GM06990 (cell line): ENCODE results near the gene SASH1.
"Not testable (repeated sequence)": the region's sequence is repeated elsewhere in the genome, so short reads cannot be mapped to it uniquely, and the experiment has no call there.

ENCODE experiments used
- DNase-seq: peaks from one replicate; pipeline ENCODE4 v3.0.0-alpha.2; 2011; ENCODE audit not compliant: insufficient read length; ENCODE audit errors: extremely low read depth
- H3K27me3 ChIP-seq: replicated peaks from 2 replicates; pipeline ENCODE4 v1.6.0; 2011; ENCODE audit warnings: low read length; ENCODE audit not compliant: control insufficient read depth, insufficient read depth
- H3K36me3 ChIP-seq: 2 replicates; pipeline ENCODE4 v1.5.1; 2011; ENCODE audit warnings: low read length; ENCODE audit not compliant: control insufficient read depth, insufficient read depth
- H3K4me3 ChIP-seq: replicated peaks from 2 replicates; pipeline ENCODE4 v1.5.1; 2011; ENCODE audit warnings: low read depth, mild to moderate bottlenecking, control low read depth, low read length
- TF ChIP-seq, protein P1 (sequence below): IDR thresholded peaks from 2 replicates; pipeline ENCODE4 v1.5.1; 2011; ENCODE audit warnings: low read length, control low read depth, mild to moderate bottlenecking, inconsistent platforms; ENCODE audit not compliant: insufficient read depth, poor library complexity, severe bottlenecking

The SASH1 gene

DNA sequence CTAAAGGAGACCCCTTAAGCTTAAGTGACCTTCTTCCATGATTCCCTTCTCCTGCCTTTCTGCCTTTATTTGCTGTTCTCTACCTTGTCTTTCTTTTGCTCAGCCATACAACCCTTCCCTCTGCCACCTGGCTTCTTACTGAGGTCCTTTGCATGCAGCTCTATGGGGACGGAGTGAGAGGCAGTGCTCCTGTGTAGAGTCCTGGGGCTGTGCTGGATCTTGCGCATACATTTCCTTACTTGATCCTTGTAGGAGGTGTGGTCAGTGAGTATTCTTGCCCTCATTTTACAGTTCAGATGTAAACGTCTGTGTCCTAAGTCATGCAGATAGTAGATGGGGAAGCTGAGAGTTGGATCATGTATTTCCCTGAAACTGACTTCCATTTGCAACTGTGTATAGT lies 5.7 kb downstream of the SASH1 start:
- TF ChIP-seq, protein P1, sequence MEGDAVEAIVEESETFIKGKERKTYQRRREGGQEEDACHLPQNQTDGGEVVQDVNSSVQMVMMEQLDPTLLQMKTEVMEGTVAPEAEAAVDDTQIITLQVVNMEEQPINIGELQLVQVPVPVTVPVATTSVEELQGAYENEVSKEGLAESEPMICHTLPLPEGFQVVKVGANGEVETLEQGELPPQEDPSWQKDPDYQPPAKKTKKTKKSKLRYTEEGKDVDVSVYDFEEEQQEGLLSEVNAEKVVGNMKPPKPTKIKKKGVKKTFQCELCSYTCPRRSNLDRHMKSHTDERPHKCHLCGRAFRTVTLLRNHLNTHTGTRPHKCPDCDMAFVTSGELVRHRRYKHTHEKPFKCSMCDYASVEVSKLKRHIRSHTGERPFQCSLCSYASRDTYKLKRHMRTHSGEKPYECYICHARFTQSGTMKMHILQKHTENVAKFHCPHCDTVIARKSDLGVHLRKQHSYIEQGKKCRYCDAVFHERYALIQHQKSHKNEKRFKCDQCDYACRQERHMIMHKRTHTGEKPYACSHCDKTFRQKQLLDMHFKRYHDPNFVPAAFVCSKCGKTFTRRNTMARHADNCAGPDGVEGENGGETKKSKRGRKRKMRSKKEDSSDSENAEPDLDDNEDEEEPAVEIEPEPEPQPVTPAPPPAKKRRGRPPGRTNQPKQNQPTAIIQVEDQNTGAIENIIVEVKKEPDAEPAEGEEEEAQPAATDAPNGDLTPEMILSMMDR = no peak
- Histone ChIP-seq H3K4me3 (no peak overlapping the region), H3K36me3 (no peaks in the 10 kb centered on the region), H3K27me3 (no peaks in the 10 kb centered on the region)
- no peak for DNase-seq

DNA sequence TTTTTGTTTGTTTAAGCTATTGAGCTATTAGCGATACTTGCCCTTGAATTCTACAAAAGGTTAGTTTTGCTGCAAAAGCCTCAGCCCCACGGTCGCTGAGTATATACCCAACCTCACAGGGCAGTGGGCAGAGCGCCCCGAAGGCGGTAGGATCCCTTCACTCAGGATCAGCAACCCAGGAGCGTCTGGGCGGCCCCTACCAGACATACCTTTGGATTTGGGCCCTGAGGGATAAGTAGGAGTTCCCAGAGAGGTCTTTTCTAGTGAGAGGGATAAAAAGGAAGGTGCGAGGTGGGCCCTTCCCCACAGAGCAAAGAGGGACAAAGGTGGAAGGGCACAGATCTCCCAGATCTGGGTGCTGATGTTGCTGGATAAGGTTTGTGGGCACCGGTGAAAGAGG lies 6.1 kb downstream of the SASH1 start:
- no peaks in the 10 kb centered on the region for H3K27me3 ChIP-seq
- no peak overlapping the region for H3K4me3 ChIP-seq
- DNase-seq = no peak
- TF ChIP-seq, protein P1 = no peak
- no peaks in the 10 kb centered on the region for H3K36me3 ChIP-seq

DNA sequence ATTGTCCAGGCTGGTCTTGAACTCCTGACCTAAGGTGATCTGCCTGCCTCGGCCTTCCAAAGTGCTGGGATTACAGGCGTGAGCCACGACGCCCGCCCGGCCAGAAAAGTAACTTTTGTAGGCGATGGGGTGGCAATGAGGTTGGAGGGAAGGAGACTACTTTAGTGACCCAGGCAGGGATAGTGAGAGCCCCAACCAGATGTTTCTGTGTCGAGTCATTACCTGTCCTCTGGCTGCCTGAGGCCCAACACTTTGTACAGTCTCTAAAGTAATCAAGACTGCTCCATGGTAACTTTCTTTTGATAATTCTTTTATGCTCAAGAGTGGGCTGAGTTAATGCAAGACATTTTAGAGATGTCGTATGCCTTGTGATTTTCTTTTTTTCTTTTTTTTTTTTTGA lies 6.8 kb downstream of the SASH1 start:
- TF ChIP-seq, protein P1 = no peak
- no peak for DNase-seq
- H3K4me3 ChIP-seq = no peak overlapping the region
- no peaks in the 10 kb centered on the region for H3K36me3 ChIP-seq
- H3K27me3 ChIP-seq = no peaks in the 10 kb centered on the region

DNA sequence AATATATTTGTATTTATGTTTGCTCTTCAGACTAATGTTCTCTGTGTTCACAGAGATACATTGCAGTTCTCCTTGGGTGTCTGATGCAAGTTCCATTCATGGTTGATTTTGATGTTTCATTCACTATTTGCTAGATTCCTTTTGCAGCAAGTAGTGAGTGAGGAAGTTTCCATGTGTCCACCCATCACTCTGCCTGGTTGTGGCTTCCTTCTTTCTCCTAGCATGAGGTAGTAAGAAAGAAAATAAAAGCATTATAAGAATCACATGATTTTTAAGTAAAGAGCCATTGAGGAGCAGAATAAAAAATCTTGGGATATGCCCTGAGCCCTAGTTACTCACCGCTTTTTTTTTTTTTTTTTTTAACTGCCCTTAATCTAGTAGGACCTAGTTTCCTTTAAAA lies 8.7 kb downstream of the SASH1 start:
- no peaks in the 10 kb centered on the region for H3K36me3 ChIP-seq

DNA sequence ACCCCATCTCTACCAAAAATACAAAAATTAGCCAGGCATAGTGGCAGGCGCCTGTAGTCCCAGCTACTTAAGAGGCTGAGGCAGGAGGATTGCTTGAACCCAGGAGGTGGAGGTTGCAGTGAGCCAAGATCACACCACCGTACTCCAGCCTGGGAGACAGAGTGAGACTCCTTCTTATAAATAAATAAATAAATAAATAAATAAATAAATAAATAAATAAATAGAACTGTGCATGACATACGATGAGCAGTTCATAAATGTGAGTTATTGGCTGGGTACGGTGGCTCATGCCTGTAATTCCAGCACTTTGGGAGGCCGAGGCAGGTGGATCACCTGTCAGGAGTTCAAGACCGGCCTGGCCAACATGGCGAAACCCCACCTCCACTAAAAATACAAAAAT lies 9.8 kb downstream of the SASH1 start:
- not testable (repeated sequence) for H3K27me3 ChIP-seq, H3K4me3 ChIP-seq, H3K36me3 ChIP-seq, DNase-seq

More for the DNA sequence above, 8.7 kb downstream of the SASH1 start:
- Histone ChIP-seq H3K4me3 (no peak overlapping the region), H3K27me3 (no peaks in the 10 kb centered on the region)
- DNase-seq = no peak
- TF ChIP-seq, protein P1 = no peak

DNA sequence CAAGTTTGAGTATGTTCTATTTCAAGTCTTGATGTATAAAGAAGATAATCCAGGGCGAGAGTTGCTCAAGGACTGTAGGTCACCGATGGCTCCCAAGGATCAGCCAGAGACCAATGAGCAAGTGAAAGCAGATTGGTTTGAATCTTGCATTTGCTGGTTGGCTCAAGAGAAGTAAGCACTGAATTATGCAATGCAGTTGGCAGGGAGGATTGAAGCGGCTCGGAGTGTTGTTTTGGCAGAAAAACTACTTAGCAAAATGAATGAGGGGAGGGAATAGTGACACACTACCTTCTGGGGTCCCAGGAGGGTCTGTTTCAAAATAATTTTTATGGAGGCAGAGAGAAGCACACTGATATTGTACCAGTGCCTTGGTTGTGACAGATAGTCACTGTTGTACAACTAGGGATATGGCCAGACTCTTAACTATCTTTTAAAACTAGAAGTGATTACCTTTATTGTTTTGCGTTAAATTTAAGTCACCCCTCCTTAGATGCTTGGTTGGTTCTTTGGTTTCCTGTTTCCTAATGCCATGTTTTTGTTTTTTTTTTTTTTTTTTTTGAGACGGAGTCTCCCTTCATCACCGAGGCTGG lies 15.7 kb downstream of the SASH1 start:
- no peak for DNase-seq
- TF ChIP-seq, protein P1 = no peak
- Histone ChIP-seq H3K36me3 (no peaks in the 10 kb centered on the region), H3K27me3 (no peaks in the 10 kb centered on the region), H3K4me3 (no peak overlapping the region)
